Astrocyte (in vitro differentiated cells and primary cell): ENCODE measurements around the gene ASB15. TPM values are rescaled to one million over a fixed set of nuclear protein-coding genes. Genes with fewer than 3 reads are reported as not detected.

Experiments used
- DNase-seq: peaks from one replicate; pipeline ENCODE4 v3.0.0-alpha.2; 2010; ENCODE audit warnings: low read depth
- FAIRE-seq: peaks from 2 replicates; lab custom pipeline; 2011; peaks lifted over from hg19 to GRCh38; lab: Jason Lieb, UNC
- H2AFZ ChIP-seq: 2 replicates; pipeline ENCODE4 v1.6.0; 2012; ENCODE audit warnings: low read depth, low read length, inconsistent platforms
- H3K27ac ChIP-seq: 2 replicates; pipeline ENCODE4 v1.5.1; 2011; ENCODE audit warnings: low read depth, low read length, inconsistent platforms
- H3K27me3 ChIP-seq: 2 replicates; pipeline ENCODE4 v1.6.0; 2011; ENCODE audit warnings: low read length, inconsistent platforms; ENCODE audit not compliant: insufficient read depth
- H3K36me3 ChIP-seq: 2 replicates; pipeline ENCODE4 v1.5.1; 2011; ENCODE audit warnings: low read length, inconsistent platforms; ENCODE audit not compliant: insufficient read depth
- H3K4me1 ChIP-seq: 2 replicates; pipeline ENCODE4 v1.5.1; 2011; ENCODE audit warnings: low read length, inconsistent platforms; ENCODE audit not compliant: insufficient read depth
- H3K4me2 ChIP-seq: 2 replicates; pipeline ENCODE4 v1.6.0; 2012; ENCODE audit warnings: low read length, inconsistent platforms
- H3K4me3 ChIP-seq: 2 replicates; pipeline ENCODE4 v1.5.1; 2011; ENCODE audit warnings: low read depth, mild to moderate bottlenecking, low read length, inconsistent platforms; ENCODE audit not compliant: insufficient read depth
- H3K79me2 ChIP-seq: 2 replicates; pipeline ENCODE4 v1.6.0; 2012; ENCODE audit warnings: mild to moderate bottlenecking, low read length, inconsistent platforms; ENCODE audit not compliant: insufficient read depth
- H3K9ac ChIP-seq: 2 replicates; pipeline ENCODE4 v1.6.0; 2012; ENCODE audit warnings: mild to moderate bottlenecking, low read length, inconsistent platforms
- H3K9me3 ChIP-seq: 2 replicates; pipeline ENCODE4 v1.5.1; 2012; ENCODE audit warnings: low read depth, mild to moderate bottlenecking, low read length, inconsistent platforms; ENCODE audit not compliant: insufficient read depth
- H4K20me1 ChIP-seq: 2 replicates; pipeline ENCODE4 v1.6.0; 2012; ENCODE audit warnings: low read length, inconsistent platforms; ENCODE audit not compliant: insufficient read depth
- H3K27ac Mint-ChIP-seq: one replicate; pipeline ENCODE4 v1.8.0; 2021; ENCODE audit warnings: mild to moderate bottlenecking, mixed read lengths; ENCODE audit not compliant: unreplicated experiment
- H3K27me3 Mint-ChIP-seq: one replicate; pipeline ENCODE4 v1.8.0; 2021; ENCODE audit warnings: low read depth, mixed read lengths; ENCODE audit not compliant: unreplicated experiment
- H3K36me3 Mint-ChIP-seq: one replicate; pipeline ENCODE4 v1.8.0; 2021; ENCODE audit warnings: low read depth, mixed read lengths; ENCODE audit not compliant: unreplicated experiment
- H3K4me1 Mint-ChIP-seq: one replicate; pipeline ENCODE4 v1.8.0; 2021; ENCODE audit warnings: low read depth, mixed read lengths; ENCODE audit not compliant: unreplicated experiment
- H3K4me3 Mint-ChIP-seq: one replicate; pipeline ENCODE4 v1.8.0; 2021; ENCODE audit warnings: mild to moderate bottlenecking, moderate library complexity, mixed read lengths; ENCODE audit not compliant: unreplicated experiment
- H3K9me3 Mint-ChIP-seq: one replicate; pipeline ENCODE4 v1.8.0; 2021; ENCODE audit warnings: mild to moderate bottlenecking, mixed read lengths; ENCODE audit not compliant: unreplicated experiment
- CTCF ChIP-seq: IDR thresholded peaks from 2 replicates; pipeline ENCODE4 v1.5.1; 2011; ENCODE audit warnings: low read depth, mild to moderate bottlenecking, inconsistent platforms, low read length, moderate library complexity; ENCODE audit not compliant: insufficient read depth
- EZH2 ChIP-seq: IDR thresholded peaks from 2 replicates; pipeline ENCODE4 v1.6.1; 2012; ENCODE audit warnings: mild to moderate bottlenecking, low read length, inconsistent platforms; ENCODE audit not compliant: insufficient read depth
- total RNA-seq: library from RNA; stranded (reverse); gene quantifications from 2 replicates; pipeline ENCODE4 v1.2.1, GENCODE V29; 2021

Gene ASB15
- total RNA-seq, 1 donor from 2014 or later: not detected

- no peaks in the 10 kb centered on the region for H3K79me2 ChIP-seq
- no peak overlapping the region for H3K4me2 ChIP-seq
- H3K4me3 Mint-ChIP-seq: no peak overlapping the region
- TF ChIP-seq CTCF (no peak), EZH2 (no peak)
- FAIRE-seq (peak; percentile 20), DNase-seq (no peak)
- H3K9me3 ChIP-seq: no peaks in the 10 kb centered on the region
- H3K9ac ChIP-seq: no peak overlapping the region
- no peaks in the 10 kb centered on the region for H3K36me3 ChIP-seq
- no peaks in the 10 kb centered on the region for H3K9me3 Mint-ChIP-seq
- no peaks in the 10 kb centered on the region for H3K27me3 Mint-ChIP-seq
- H4K20me1 ChIP-seq: no peaks in the 10 kb centered on the region
- H3K4me1 ChIP-seq: no peaks in the 10 kb centered on the region
- no peaks in the 10 kb centered on the region for H3K36me3 Mint-ChIP-seq
- H3K4me3 ChIP-seq: no peak overlapping the region
- H3K27me3 ChIP-seq: no peaks in the 10 kb centered on the region
- H3K4me1 Mint-ChIP-seq: no peaks in the 10 kb centered on the region
- H3K27ac ChIP-seq: no peak overlapping the region
- H3K27ac Mint-ChIP-seq: no peak overlapping the region
- no peak overlapping the region for H2AFZ ChIP-seq
Measured at GRCh38 chr7:123570390-123571182, 31.0 kb upstream of the ASB15 start.

GRCh38 chr7:123571187-123571586 lies 30.4 kb upstream of the ASB15 start:
- Histone ChIP-seq H3K4me1 (no peaks in the 10 kb centered on the region), H2AFZ (no peak overlapping the region), H3K27ac (no peak overlapping the region), H3K79me2 (no peaks in the 10 kb centered on the region), H3K4me2 (no peak overlapping the region), H4K20me1 (no peaks in the 10 kb centered on the region), H3K27me3 (no peaks in the 10 kb centered on the region), H3K36me3 (no peaks in the 10 kb centered on the region), H3K4me3 (no peak overlapping the region), H3K9me3 (no peaks in the 10 kb centered on the region), H3K9ac (no peak overlapping the region)
- H3K9me3 Mint-ChIP-seq: no peaks in the 10 kb centered on the region
- H3K36me3 Mint-ChIP-seq: no peaks in the 10 kb centered on the region
- no peak for DNase-seq
- no peak for FAIRE-seq
- H3K4me3 Mint-ChIP-seq: no peak overlapping the region
- H3K4me1 Mint-ChIP-seq: no peaks in the 10 kb centered on the region
- H3K27ac Mint-ChIP-seq: no peak overlapping the region
- TF ChIP-seq CTCF (no peak), EZH2 (no peak)
- no peaks in the 10 kb centered on the region for H3K27me3 Mint-ChIP-seq

- Histone ChIP-seq H3K79me2 (no peaks in the 10 kb centered on the region), H3K4me3 (no peak overlapping the region), H3K4me1 (no peaks in the 10 kb centered on the region), H3K9me3 (no peaks in the 10 kb centered on the region), H2AFZ (no peak overlapping the region), H3K27me3 (no peaks in the 10 kb centered on the region), H3K4me2 (no peak overlapping the region), H3K36me3 (no peaks in the 10 kb centered on the region), H3K9ac (no peak overlapping the region), H3K27ac (no peak overlapping the region), H4K20me1 (no peaks in the 10 kb centered on the region)
- H3K4me3 Mint-ChIP-seq: no peak overlapping the region
- H3K9me3 Mint-ChIP-seq: no peaks in the 10 kb centered on the region
- TF ChIP-seq CTCF: no peak
- no peak for TF ChIP-seq EZH2
- FAIRE-seq (no peak), DNase-seq (peak; percentile 7)
- no peaks in the 10 kb centered on the region for H3K36me3 Mint-ChIP-seq
- no peak overlapping the region for H3K27ac Mint-ChIP-seq
- no peaks in the 10 kb centered on the region for H3K4me1 Mint-ChIP-seq
- H3K27me3 Mint-ChIP-seq: no peaks in the 10 kb centered on the region
Measured at GRCh38 chr7:123571684-123572083, 29.9 kb upstream of the ASB15 start.
